AG08396 (cell line): Measurements from ENCODE around the gene KRT75.

Experiments used
- DNase-seq: peaks from one replicate; pipeline ENCODE4 v3.0.0; 2012; ENCODE audit warnings: low spot score, mixed read lengths

KRT75 gene

DNA sequence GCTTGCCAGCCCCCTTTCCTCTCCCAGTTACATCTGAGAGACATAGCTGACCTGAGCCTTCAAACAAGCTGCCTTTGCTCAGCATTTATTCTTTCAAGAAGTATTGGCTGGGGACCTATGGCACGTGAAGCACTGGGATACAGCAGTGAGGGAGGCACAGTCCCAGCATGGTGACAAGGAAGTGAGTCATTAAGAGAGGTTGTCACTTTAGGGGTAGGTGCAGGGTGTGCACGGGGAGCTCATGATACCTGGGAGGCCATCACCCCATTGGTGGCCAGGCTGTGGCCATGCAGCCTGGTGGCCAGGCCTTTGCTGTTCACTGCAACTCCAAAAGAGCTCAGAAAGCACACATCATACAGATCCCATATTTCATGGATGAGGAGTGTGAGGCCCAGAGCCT lies 5.7 kb upstream of the KRT75 start:
- no peak for DNase-seq

DNA sequence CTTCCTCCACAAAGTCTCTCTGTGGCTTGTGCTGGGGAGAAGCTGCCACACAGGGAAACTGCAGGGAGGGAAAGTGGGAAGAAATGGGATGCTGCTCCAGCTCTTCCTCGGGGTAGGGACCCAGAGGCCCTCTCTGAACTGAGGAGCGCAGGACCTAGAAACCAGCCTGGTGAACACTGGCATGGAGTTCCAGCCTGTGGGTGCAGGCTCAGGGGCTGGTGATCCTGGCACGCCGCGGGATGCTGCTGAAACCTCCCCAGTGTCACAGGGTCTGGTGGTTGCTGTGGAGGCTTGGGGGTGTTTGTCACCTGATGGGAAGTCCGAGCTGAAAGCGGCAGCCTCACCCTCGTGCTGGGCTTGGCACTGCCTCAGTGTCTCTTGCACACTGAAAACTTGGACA lies 5.2 kb upstream of the KRT75 start:
- DNase-seq = no peak

DNA sequence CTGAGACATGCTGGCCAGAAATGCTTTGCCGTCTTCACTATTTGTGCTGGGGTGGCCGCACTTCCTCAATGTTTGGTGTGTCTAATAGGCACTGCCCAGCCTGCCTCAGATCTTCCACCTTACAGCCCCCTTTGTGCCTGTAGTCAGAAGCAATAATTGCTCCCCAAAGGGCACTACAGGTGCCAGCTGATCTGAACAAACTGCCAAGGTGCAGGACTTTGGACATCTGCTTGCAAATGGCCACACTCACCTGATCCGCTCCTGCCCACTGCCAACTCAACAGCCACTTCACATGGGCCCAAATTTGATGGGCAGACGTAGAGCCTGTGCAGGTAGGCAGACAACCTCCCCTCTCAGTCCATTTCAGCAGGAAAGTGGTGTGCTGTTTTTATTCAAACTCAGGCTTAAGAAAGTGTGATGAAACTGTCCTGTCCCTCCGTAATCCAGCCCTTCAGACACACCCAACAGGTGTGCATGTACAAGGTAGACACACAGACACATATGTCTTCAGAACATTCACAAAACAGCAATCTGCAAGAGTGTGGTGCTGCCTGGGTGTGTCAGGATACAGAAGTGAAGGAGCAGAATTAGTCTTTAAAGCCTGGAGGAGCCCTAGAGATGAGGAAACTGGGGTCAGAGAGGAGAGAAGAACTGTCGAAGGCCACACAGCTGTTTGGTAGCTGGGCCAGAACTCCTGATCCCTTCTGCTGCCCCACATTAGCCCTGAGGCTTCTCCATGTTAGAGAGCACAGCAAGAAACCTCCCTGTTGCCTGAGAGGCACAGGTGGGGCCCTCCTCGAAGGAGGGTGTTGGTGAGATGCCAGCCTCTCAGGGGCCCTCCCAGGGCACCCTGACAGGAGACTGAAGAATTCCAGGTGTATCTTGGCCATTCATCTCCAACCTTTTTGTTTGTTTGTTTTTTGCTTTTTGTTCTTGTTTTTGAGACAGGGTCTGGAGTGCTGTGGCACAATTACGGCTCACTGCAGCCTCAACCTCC lies 4.4 kb upstream of the KRT75 start:
- no peak for DNase-seq

DNA sequence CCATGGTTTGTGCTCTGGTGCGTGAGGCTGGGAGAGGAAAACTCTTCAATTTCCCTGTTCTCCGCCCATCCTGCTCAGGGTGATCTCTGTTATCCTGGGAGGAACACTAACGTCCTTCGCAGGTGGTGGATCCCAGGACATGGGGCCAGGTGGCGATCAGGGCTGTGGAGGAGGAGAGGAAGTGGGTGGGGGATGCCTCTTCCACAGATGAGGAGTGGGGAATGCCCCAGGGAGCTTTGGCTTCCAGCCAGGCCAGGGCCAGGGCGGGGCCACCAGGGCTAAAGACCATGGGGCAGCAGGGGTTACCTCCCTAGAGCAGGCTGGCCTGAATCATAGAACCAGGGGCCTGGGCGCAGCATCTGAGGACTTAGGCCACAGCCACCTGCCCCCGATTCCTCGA lies 3.3 kb upstream of the KRT75 start:
- no peak for DNase-seq

DNA sequence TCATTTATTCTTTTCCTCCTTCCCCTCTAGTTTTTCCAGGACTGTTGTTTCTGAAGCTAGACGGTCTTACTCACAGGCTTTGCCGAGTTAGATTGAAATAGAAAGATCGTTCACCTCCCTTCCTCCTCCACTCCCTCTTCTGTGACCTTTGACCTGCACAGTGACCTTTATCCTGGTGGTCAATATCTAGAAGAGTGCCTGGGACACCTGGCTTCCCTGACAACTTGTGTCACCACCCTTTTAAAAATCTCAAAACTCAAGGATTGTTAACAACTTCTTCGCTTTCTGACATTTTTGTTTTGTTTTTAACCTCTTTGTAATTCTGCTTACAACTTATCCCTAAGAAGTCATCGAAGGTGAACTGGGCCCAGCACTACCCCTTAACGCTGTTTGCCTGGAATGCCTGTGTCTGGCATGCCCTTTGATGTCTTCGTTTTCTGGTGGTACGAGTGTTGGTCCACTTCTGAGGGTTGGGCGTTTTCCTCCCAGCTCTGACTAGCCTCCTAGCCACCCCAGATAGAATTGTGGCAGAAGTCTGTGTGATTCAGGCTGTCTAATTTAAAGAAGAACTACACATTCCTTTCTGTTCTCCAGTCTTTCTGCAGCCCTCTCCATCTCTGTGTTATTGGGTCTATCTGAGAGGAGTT lies 2.8 kb upstream of the KRT75 start:
- no peak for DNase-seq

DNA sequence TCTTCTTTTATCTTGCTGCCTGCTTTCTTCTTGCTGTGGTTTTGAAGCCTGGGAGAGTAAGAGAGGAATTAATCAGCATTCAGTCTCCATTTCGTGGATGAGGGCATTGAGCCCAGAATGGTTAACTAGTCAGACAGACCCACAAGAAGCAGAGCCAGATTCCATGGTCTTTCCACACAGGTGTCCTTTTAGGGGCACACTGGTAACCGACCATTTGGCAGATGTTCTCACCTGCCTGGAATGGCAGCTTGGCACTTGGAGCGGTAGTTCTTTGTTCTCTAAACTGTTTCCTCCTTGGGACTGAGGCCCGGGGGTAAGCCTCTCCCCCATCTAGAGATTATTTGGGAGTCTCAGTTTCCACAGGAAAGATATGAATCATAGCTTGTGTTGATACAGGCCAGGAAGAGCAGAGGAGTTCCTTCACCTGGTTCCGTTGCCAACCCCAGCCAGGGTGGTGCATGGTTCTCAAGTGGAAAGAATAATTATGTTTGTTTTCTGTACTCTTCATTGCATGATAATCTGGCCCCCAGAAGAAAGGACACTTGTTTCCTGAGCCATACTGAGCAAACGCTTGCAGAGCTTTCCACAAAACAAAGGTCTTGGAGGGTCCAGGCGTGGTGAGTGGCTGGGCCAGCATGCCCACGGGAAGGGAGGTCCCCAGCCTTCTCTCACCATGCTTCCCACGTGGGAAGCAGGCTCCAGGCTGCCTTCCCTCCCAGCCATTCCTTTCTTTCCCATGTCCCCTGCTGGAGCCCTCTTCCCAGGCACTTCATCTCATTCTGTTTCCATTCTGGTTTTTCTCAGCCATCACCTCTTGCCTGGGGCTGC lies 2.0 kb upstream of the KRT75 start:
- no peak for DNase-seq

DNA sequence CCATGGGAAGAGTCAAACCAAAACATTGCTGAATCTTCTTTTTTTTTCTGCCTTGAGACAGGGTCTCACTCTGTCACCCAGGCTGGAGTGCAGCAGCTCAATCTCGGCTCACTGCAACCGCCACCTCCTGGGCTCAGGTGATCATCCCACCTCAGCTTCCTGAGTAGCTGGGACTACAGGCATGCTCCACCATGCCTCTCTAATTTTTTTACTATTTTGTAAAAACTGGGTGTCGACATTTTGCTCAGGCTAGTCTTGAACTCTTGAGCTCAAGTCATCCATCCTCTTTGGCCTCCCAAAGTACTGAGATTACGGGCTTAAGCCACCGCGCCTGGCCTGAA lies 1.5 kb upstream of the KRT75 start:
- no peak for DNase-seq

DNA sequence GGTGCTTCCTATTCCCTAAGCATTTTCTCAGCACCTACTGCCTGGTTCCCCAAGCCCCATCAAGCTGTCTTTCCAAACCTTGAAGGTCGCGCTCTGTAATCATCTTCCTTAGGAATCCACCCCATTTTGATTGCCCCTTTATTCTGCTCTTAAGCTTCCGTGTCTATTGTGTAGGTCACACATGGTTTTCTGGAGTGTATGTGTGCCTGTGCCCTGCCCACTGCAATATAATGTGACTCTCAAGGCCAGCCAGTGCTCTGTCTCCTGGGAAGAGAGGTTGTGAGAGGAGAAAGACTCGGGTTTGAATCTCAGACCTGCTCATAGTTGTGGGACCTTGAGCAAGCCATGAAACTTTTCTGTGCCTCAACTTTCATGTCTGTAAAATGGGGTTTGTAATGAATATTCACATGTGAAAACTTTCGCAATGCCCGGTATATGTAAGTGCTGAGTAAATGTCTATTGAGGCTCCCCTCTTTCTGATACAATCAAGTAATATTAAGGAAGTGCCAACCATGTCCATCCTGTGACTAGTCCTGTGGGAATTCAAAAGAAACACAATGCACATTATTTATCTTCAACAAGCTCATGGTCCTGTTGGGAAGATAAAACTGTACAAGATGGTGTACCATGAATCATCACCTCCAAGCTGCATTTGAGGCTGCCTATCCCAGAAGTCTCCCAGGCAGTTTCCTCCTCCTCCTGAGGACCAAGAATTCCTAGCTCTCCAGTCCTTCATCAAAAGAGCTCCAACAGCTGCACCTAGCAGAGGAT lies 774 bp upstream of the KRT75 start:
- DNase-seq = no peak

DNA sequence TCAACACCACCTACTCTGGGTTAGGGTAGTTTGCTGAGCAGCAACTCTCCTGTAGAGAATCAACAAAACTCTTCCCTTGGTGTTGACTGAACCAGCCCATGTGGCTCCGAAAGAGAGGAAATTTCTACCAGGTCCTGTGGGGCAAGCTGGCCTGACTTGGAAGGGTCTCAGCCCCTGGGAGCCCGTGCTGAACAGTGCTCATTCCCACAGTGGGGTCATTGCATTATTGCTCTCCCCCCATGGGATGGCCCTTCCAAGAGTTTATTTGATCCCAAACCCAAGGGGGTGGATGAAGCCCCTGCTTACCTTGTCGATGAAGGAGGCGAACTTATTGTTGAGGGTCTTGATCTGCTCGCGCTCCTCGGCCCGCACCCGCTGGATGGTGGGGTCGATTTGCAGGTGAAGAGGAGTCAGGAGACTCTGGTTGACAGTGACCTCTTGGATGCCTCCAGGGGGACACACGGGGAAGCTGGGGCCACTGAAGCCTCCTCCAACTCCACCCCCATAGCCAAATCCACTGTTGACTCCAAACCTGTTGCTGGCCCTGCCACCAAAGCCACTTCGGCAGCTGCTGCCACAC lies 580 bp downstream of the KRT75 start:
- no peak for DNase-seq

DNA sequence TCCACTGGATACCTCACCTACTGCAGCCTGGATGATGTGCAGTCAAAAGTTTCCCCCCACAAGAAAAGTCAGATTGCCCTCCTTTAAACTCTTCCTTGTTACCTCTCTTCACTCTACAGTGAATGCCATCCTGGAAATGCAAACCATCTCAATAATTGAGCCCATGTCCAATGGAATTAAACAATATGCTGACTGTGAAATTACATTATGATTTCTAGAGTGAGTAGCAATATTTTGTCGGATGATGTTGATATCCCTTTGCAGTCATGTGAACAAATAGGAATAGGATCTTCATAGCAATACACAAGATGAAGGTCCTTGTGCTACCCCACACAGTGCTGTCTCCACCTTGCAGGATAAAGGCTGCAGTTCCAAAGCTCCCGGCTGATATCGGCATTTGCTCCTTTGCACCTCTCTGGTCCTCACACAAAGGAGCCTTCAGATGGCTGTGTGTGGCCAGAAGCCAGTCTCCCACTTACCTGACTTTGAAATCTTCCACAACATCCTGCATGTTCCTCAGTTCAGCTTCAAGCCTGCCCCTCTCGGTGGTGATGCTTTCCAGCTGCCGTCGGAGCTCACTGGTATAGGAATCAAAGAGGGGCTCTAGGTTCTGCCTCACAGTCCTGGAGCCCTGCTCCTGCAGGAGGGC lies 1.5 kb downstream of the KRT75 start:
- no peak for DNase-seq

DNA sequence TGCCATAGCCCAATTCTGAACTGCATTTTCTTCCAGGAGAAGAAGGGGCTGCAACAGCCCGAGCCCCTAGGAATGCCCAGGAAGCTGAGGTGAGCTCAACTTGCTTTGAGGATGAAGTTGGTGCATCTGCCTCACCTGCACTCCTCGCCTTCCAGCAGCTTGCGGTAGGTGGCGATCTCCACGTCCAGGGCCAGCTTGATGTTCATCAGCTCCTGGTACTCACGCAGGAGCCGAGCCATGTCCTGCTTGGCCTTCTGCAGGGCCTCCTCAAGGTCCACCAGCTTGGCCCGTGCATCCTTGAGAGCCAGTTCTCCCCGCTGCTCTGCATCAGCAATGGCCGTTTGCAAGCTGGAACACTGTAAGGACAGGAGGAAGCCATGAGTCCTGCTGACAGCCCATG lies 6.0 kb downstream of the KRT75 start:
- DNase-seq = no peak

DNA sequence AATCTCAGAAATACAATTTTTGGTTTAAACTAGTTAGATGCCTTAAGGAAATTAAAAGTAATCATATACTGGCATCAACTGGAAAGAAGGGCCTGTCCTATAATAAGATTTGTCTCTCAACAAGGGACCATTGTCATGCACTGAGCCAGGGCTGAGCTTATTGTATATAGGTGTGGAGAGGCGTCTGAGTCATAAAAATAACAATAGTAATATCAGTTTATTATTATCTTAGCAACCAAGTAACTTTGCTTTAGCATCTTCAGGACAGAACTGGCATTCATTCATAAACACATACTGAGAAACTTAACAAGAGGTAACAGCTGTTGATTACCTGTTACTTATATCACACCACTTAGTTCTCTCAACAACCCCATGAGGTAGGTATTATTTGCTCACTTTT lies 7.1 kb downstream of the KRT75 start:
- DNase-seq = no peak

DNA sequence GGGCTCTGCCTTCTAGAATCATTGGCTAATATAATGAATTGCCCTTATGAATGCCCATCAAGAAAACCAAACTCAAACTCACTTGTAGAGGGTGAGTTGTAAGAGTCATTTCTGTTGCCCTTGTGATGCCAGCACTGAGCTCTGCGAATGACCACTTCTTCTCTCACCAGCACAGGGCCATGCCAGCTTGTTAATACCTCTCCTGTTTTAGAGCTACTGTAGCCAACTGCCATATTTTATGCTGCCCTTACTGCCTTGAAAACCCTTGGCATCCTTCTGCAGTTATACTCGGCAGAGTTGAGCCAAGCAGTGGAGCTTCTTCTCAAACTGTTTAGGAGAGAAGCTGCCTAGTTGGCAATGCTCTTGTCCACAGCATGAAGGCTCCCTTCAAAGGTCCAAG lies 8.1 kb downstream of the KRT75 start:
- no peak for DNase-seq

DNA sequence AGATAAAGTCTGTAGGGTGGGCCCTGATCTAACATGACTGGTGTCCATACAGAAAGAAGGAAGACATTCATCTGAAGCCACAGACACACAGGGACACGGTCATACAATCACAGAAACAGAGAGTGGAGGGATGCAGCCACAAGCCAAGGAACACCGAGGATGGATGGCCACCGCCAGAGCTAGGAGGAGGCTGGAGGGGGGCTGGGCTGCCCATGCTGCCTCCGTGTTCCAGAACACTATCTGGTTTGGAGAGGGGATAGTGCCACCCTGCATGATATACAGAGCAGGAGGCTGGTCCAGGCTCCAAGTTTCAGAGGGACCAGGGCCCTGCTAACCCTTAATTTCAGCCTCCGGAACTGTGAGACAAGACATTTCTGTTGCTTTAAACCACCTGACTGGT lies 8.7 kb downstream of the KRT75 start:
- no peak for DNase-seq

DNA sequence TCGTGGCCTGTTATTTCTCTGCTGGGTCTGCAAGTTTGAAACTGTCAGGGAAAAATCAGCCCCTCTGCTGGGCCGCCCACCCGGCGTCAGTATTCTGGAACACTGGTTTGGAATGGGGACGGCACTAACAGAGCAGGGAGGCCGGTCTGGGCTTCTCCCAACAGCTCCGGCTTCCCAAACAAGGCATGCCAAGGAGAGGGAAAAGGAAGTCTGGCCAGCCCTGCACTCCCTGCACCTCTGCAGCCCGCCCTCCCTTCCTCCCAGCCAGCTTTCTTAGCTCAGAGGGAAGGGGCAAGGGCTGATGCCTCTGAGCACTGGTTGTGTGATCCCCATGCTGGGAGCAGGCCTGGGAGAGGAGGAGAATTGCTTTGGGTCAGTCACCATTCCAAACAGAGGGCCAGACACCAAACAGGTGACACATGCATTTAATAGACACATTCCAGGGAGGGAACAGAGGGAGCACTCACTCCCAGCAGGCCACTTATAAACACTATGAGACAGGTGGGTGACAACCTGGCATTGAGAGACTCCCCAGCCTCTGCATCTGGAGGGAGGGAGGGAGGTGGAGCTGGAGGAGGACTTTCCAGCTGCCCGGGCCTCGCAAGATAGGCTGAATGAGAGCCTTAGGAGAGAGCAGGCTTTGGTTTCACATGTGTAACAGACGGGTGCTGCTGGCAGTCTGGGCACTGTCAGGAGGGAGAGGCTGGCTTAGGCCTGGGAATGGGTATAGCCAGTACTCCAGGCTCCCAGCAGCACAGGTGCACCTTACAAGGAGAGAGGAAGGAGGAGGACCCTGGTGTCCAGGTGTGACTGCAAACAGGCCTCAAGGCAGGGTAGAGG lies 10.3 kb downstream of the KRT75 start:
- DNase-seq = no peak

DNA sequence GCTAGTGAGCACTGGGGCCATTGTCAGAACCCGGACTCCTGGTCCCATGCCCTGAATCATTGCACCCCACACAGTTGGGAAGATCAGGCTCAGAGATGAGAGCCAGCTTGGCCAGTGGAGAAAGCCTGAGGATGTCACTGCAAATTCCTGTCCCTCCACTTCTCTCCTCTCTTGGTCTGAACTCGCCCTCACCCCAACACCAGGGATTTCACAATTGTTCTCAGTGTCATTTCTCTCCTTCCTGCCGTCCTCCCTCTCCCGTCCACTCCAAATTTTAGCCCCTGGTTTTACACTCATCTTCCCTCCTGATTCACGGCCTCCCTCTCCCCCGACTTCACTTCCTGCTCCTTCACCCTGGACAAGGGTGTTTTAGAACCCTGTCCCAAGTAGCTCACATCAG lies 11.1 kb downstream of the KRT75 start:
- no peak for DNase-seq

DNA sequence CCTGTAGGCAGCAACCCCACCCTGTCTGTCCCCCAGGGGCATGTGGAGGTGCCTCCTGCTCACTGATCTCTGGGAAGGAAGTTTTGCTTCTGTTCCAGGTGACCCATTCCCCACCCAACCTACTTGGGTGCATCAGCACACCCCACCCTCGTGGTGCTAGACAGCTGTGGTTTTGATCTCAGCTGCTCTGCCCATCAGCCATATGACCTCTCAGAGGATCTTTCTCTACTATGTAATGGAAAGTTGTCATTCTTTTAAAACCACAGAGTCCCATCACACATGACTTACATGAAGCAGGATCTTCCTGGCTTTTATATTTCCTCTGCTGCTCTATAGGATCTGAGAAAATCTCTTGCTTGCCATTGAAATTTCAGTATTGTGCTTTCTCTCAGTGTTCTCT lies 14.5 kb downstream of the KRT75 start:
- DNase-seq = no peak

DNA sequence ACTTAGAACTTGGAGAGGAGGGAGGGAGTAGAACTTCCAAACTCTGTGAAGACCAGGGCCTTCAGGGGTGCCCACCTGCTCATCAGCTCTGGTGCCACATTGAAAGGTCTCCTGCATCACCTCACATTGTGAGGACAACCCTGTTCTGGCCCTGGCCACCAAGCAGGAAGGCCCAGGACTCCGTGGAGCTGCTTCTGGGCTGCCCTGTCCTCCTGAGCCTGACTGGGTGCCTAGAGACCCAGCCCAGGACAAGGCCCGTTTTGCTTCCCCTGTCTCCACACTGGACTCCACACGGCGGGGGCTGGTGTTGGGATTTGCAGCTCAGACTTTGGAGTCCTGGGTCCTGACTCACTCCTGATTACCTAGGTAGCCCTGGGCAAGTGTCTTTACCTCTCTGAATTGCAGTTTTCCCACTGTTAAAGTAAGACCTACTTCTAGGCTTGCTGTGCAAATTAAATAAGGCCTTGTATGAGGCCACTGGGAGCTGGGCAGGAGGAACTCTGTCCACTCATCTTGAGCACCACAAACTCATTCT lies 15.5 kb downstream of the KRT75 start:
- DNase-seq = no peak

DNA sequence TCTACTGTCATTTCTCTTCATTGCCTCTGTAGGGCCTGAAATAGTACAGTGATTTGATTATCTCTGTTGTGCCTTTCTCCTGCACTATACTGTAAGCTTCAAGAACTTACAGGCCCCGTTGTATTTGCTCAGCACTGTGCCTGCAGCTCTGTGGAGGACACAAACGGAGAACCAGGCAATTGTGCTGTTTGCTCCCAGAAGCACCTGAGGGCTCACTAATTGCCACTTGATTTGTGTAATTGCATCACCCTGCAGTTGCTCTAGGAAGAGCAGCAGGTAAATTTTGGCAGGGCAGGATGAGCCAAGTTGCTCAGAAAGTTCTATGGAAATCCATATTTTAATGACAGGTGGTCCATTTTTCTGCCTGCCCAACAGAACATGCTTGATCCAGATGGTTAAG lies 16.4 kb downstream of the KRT75 start:
- no peak for DNase-seq

DNA sequence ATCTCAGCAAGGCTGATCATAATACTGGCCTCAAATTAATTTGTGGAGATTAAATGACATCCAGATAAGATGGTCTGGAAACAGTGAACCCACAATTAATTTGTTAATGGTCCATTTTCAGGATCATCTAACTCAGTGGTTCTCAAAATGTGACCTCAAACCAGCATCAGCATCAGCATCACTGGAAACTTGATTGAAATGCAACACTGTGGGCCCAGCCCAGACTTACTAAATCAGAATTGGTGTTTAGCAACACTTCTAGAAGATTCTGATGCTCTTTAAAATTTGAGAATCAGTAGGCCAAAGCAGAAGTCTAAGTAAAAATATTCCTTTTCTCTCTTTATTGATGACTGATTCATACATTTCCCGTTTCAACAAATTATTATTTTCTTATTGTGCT lies 17.4 kb downstream of the KRT75 start:
- no peak for DNase-seq
